VCaP (cell line): Measurements from ENCODE around the gene LDLRAD3.
"Not testable (repeated sequence)": the region's sequence is repeated elsewhere in the genome, so short reads cannot be mapped to it uniquely, and the experiment has no call there.

ENCODE experiments used
- H3K27ac ChIP-seq: fragments of 450-650 bp; 2 replicates; pipeline ENCODE4 v1.5.1; 2017
- CTCF ChIP-seq: fragments of 450-650 bp; conservative IDR thresholded peaks from 2 replicates; pipeline ENCODE4 v1.5.1; 2017; ENCODE audit warnings: mild to moderate bottlenecking, moderate library complexity

LDLRAD3 gene

GRCh38 chr11:36167073-36167472 lies 223.2 kb downstream of the LDLRAD3 start:
- TF ChIP-seq CTCF = no peak
- no peak overlapping the region for H3K27ac ChIP-seq

GRCh38 chr11:36167729-36168128 lies 223.9 kb downstream of the LDLRAD3 start:
- no peak for TF ChIP-seq CTCF
- H3K27ac ChIP-seq = no peak overlapping the region

- no peak for TF ChIP-seq CTCF
- no peak overlapping the region for H3K27ac ChIP-seq
Observed at GRCh38 chr11:36177836-36178235, 234.0 kb downstream of the LDLRAD3 start.

- no peak overlapping the region for H3K27ac ChIP-seq
- TF ChIP-seq CTCF = no peak
Observed at GRCh38 chr11:36186340-36187175, 242.7 kb downstream of the LDLRAD3 start.

- TF ChIP-seq CTCF = no peak
- no peak overlapping the region for H3K27ac ChIP-seq
Observed at GRCh38 chr11:36187622-36188021, 243.8 kb downstream of the LDLRAD3 start.

- H3K27ac ChIP-seq = not testable (repeated sequence)
Observed at GRCh38 chr11:36189735-36190134, 245.9 kb downstream of the LDLRAD3 start.

- no peak overlapping the region for H3K27ac ChIP-seq
- no peak for TF ChIP-seq CTCF
Observed at GRCh38 chr11:36191941-36192340, 248.1 kb downstream of the LDLRAD3 start.
